GM12878 (cell line): Measurements from ENCODE around the gene SUN5. TPM values are rescaled to one million over a fixed set of nuclear protein-coding genes. Genes with fewer than 3 reads are reported as not detected.

Source experiments
- ATAC-seq: fragments of 200-7000 bp; cut with Tn5 transposase; 3 replicates; pipeline ENCODE4 v1.9.1; 2020; ENCODE audit warnings: mild to moderate bottlenecking, moderate library complexity
- BruUV-seq: library from RNA; stranded (reverse); fragments of 400-500 nt; replicated peaks from 2 replicates; lab custom pipeline; 2021; lab: Mats Ljungman, UMichigan
- CTCF ChIA-PET: fragments of 300-600 bp; sonication (Branson Sonifier 250); formaldehyde crosslinking; extraction: SDS; loops from one replicate; lab custom pipeline; 2021; ENCODE audit warnings: inconsistent platforms; lab: Yijun Ruan, JAX
- POLR2A ChIA-PET: fragments of 350-600 bp; formaldehyde crosslinking; extraction: SDS; loops from one replicate; lab custom pipeline; 2021; ENCODE audit warnings: inconsistent platforms; lab: Charles Lee
- RAD21 ChIA-PET: fragments of 300-600 bp; sonication (Branson Sonifier 250); formaldehyde crosslinking; loops from one replicate; lab custom pipeline; 2023; ENCODE audit warnings: antibody characterized with exemption; ENCODE audit not compliant: unreplicated experiment; lab: Charles Lee
- SMC1A ChIA-PET: fragments of 300-600 bp; sonication (Branson Sonifier 250); formaldehyde crosslinking; loops from one replicate; lab custom pipeline; 2023; ENCODE audit not compliant: unreplicated experiment, uncharacterized antibody; lab: Charles Lee
- DNase-seq: peaks from one replicate; pipeline ENCODE4 v3.0.0-alpha.2; 2011; ENCODE audit warnings: low read depth, low spot score
- FAIRE-seq: peaks from 3 replicates; lab custom pipeline; 2011; peaks lifted over from hg19 to GRCh38; lab: Jason Lieb, UNC
- H2AFZ ChIP-seq: 2 replicates; pipeline ENCODE4 v1.6.0; 2011; ENCODE audit warnings: low read depth, low read length, control low read depth; ENCODE audit not compliant: control insufficient read depth
- H3K27ac ChIP-seq: 2 replicates; pipeline ENCODE4 v1.5.1; 2011; ENCODE audit warnings: control low read depth; ENCODE audit not compliant: control insufficient read depth, insufficient read depth
- H3K27me3 ChIP-seq, 2 experiments: replicated peaks in 1 of 2; 2 replicates each; pipeline versions ENCODE4 v1.6.0 to v1.6.1; 2011; ENCODE audit warnings: low read length in 1 of 2; ENCODE audit not compliant: control insufficient read depth in 2 of 2, insufficient read depth in 2 of 2
- H3K36me3 ChIP-seq, 2 experiments: 2 replicates each; pipeline ENCODE4 v1.5.1; 2011; ENCODE audit warnings: low read length in 1 of 2; ENCODE audit not compliant: control insufficient read depth in 2 of 2, insufficient read depth in 2 of 2
- H3K4me1 ChIP-seq: 2 replicates; pipeline ENCODE4 v1.6.1; 2011; ENCODE audit warnings: mild to moderate bottlenecking, low read length, moderate library complexity, mixed read lengths; ENCODE audit not compliant: control insufficient read depth, insufficient read depth
- H3K4me2 ChIP-seq: 2 replicates; pipeline ENCODE4 v1.6.0; 2011; ENCODE audit warnings: control low read depth; ENCODE audit not compliant: control insufficient read depth, insufficient read depth
- H3K4me3 ChIP-seq: fragments of 200-600 bp; sonication (generic); 2 replicates; pipeline ENCODE4 v1.5.1; 2016
- H3K79me2 ChIP-seq: 2 replicates; pipeline ENCODE4 v1.6.0; 2011; ENCODE audit warnings: low read length; ENCODE audit not compliant: control insufficient read depth, insufficient read depth
- H3K9ac ChIP-seq: 2 replicates; pipeline ENCODE4 v1.8.0; 2011; ENCODE audit warnings: low read length, control low read depth, mixed read lengths; ENCODE audit not compliant: control insufficient read depth, insufficient read depth
- H3K9me3 ChIP-seq: replicated peaks from 3 replicates; pipeline ENCODE4 v1.5.1; 2011; ENCODE audit warnings: mild to moderate bottlenecking, low read length; ENCODE audit not compliant: control insufficient read depth, insufficient read depth
- H4K20me1 ChIP-seq: 2 replicates; pipeline ENCODE4 v1.6.0; 2011; ENCODE audit not compliant: control insufficient read depth, insufficient read depth
- CBFB ChIP-seq: IDR thresholded peaks from 2 replicates; pipeline ENCODE4 v1.6.1; 2016; ENCODE audit warnings: antibody characterized with exemption, low read depth
- CTCF ChIP-seq, 3 experiments: IDR thresholded peaks in 2 of 3; conservative IDR thresholded peaks in 1 of 3; 2 replicates each; pipeline ENCODE4 v1.5.1; 2011; ENCODE audit warnings: low read depth in 3 of 3, low read length in 3 of 3, mild to moderate bottlenecking in 3 of 3, control low read depth in 2 of 3, moderate library complexity in 2 of 3, inconsistent platforms in 1 of 3, mixed read lengths in 1 of 3; ENCODE audit not compliant: control insufficient read depth in 2 of 3, insufficient read depth in 1 of 3; ENCODE audit errors: extremely low read depth in 1 of 3
- GABPA ChIP-seq: IDR thresholded peaks from 2 replicates; pipeline ENCODE4 v1.6.1; 2014; ENCODE audit warnings: antibody characterized with exemption, low read depth, mild to moderate bottlenecking, inconsistent platforms
- HSF1 ChIP-seq: fragments of 150-350 bp; IDR thresholded peaks from 2 replicates; pipeline ENCODE4 v1.6.1; 2014; ENCODE audit warnings: mild to moderate bottlenecking, low read depth, low read length
- IRF4 ChIP-seq: IDR thresholded peaks from 2 replicates; pipeline ENCODE4 v1.6.1; 2011; ENCODE audit warnings: low read depth, low read length
- MAX ChIP-seq: IDR thresholded peaks from 2 replicates; pipeline ENCODE4 v1.6.1; 2012; ENCODE audit warnings: low read depth, low read length, improper control_type of control experiment
- PBX3 ChIP-seq: IDR thresholded peaks from 2 replicates; pipeline ENCODE4 v1.6.1; 2011; ENCODE audit warnings: mild to moderate bottlenecking, low read depth, low read length, moderate library complexity; ENCODE audit not compliant: insufficient replicate concordance
- POU2F2 ChIP-seq: IDR thresholded peaks from 3 replicates; pipeline ENCODE4 v1.6.1; 2011; ENCODE audit warnings: low read depth, mild to moderate bottlenecking, low read length, borderline replicate concordance
- RCOR1 ChIP-seq: conservative IDR thresholded peaks from 2 replicates; pipeline ENCODE4 v1.6.1; 2012; ENCODE audit warnings: low read depth, low read length, improper control_type of control experiment
- SP1 ChIP-seq: IDR thresholded peaks from one replicate; pipeline ENCODE4 v1.6.1; 2011; ENCODE audit warnings: low read depth, low read length
- WRNIP1 ChIP-seq: IDR thresholded peaks from 2 replicates; pipeline ENCODE4 v1.6.1; 2011; ENCODE audit warnings: low read depth, low read length, improper control_type of control experiment, borderline replicate concordance
- ZNF24 ChIP-seq: fragments of 450-650 bp; IDR thresholded peaks from 2 replicates; pipeline ENCODE4 v1.6.1; 2017; ENCODE audit warnings: antibody characterized with exemption, mild to moderate bottlenecking
- ZSCAN29 ChIP-seq: fragments of 450-650 bp; IDR thresholded peaks from 2 replicates; pipeline ENCODE4 v1.6.1; 2017; ENCODE audit warnings: mild to moderate bottlenecking, moderate library complexity
- WGBS: methylation state at CpG from one replicate; pipeline ENCODE4 v1.1.6; 2016; ENCODE audit warnings: low lambda C conversion rate; ENCODE audit not compliant: insufficient replicate concordance, insufficient coverage; ENCODE audit errors: missing lambda C conversion rate; 5-methylcytosine and 5-hydroxymethylcytosine counted together
- in situ Hi-C: fragments of 300-500 bp; cut with MboI; formaldehyde crosslinking; loops from 9 replicates; pipeline ENCODE4 v1.14.3; 2018; ENCODE audit warnings: mixed read lengths
- intact Hi-C: fragments of 100-400 bp; cut with micrococcal nuclease; formaldehyde crosslinking; loops from one replicate; pipeline ENCODE4 v1.14.2; 2022; ENCODE audit not compliant: unreplicated experiment
- polyA plus RNA-seq, 11 experiments: library from polyadenylated mRNA; depleted of rRNA in 4 of 11; unstranded in 6 of 11; stranded (reverse) in 5 of 11; fragments of >200 nt; fragmentation: Nextera tagmentation in 4 of 11; fragmentation: Illumina TruSeq in 1 of 11; extraction: Ambion mirVana in 4 of 11; extraction: Trizol in 1 of 11; gene quantifications; 1 replicate in 1 of 11; 2 replicates in 10 of 11; pipeline versions ENCODE4 v1.2.1 to v1.2.3, GENCODE V29; 2011 to 2016; ENCODE audit warnings: inconsistent platforms in 2 of 11, missing spikeins in 2 of 11, low read depth in 1 of 11
- total RNA-seq, 4 experiments: library from RNA; depleted of rRNA in 3 of 4; stranded (reverse); fragments of >200 nt in 3 of 4; fragmentation: Illumina TruSeq in 1 of 4; extraction: Trizol in 1 of 4; gene quantifications; 2 replicates each; pipeline versions ENCODE4 v1.2.1 to v1.2.3, GENCODE V29; 2013 to 2021
- TF ChIP-seq, protein P1 (sequence below): IDR thresholded peaks from 2 replicates; pipeline ENCODE4 v1.6.1; 2011; ENCODE audit warnings: borderline replicate concordance, low read depth, mild to moderate bottlenecking, moderate library complexity, low read length; ENCODE audit not compliant: insufficient read depth, poor library complexity, severe bottlenecking

SUN5 gene
- total and polyA plus RNA-seq, 10 of the 15 experiments (the other 5 are each of a cell fraction or from before 2014, with no cell fraction given) = not detected

GRCh38 chr20:33053291-33054106, 49.3 kb upstream of the SUN5 start, which contains the start of gene BPIFB3:
Gene BPIFB3 (plus strand): TSS chr20:33053903. CDS start chr20:33055436, 1,533 bp downstream.
- Histone ChIP-seq H3K27me3 (no peaks in the 10 kb centered on the region; a peak in 1 of 4 replicates), H3K9ac (no peak within 1 kb of the TSS), H3K36me3 (no peaks in the 10 kb centered on the region), H3K9me3 (no peaks in the 10 kb centered on the region), H3K79me2 (no peaks in the 10 kb centered on the region), H2AFZ (no peak within 1 kb of the TSS), H3K4me1 (no peaks in the 10 kb centered on the region), H3K27ac (no peak within 1 kb of the TSS), H3K4me3 (no peak within 1 kb of the TSS), H3K4me2 (no peak within 1 kb of the TSS), H4K20me1 (no peaks in the 10 kb centered on the region)
- DNase-seq = no peak
- no peak for ATAC-seq
- CTCF ChIA-PET = no interaction called here
- intact Hi-C loops = no loop called here
- FAIRE-seq = no peak
- POLR2A ChIA-PET = no interaction called here
- in situ Hi-C loops = no loop called here
- SMC1A ChIA-PET = no interaction called here
- BruUV-seq = no TSS peak
- RAD21 ChIA-PET = no interaction called here
- WGBS = 27% methylated on average over 25 of the region's 25 CpGs
- TF ChIP-seq PBX3 (no peak), MAX (no peak), ZSCAN29 (no peak), SP1 (no peak), HSF1 (no peak), CBFB (no peak), RCOR1 (no peak), WRNIP1 (no peak), POU2F2 (no peak), IRF4 (no peak), GABPA (no peak), CTCF (IDR thresholded peaks at IDR 0.05 in 2 of 3, conservative IDR thresholded peaks at IDR 0.05 in 1 of 3; ENCODE audit: control insufficient read depth in 2 of 3, extremely low read depth in 1 of 3, insufficient read depth in 1 of 3, low read depth in 3 of 3, low read length in 3 of 3) (no peak), ZNF24 (no peak)
- TF ChIP-seq, protein P1, sequence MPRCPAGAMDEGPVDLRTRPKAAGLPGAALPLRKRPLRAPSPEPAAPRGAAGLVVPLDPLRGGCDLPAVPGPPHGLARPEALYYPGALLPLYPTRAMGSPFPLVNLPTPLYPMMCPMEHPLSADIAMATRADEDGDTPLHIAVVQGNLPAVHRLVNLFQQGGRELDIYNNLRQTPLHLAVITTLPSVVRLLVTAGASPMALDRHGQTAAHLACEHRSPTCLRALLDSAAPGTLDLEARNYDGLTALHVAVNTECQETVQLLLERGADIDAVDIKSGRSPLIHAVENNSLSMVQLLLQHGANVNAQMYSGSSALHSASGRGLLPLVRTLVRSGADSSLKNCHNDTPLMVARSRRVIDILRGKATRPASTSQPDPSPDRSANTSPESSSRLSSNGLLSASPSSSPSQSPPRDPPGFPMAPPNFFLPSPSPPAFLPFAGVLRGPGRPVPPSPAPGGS = no peak
